Esophagus squamous epithelium (tissue), 5 donors: ENCODE data around the gene BBS9. TPM values are rescaled to one million over a fixed set of nuclear protein-coding genes. Genes with fewer than 3 reads are reported as not detected.

Experiments used
- DNase-seq: peaks from one replicate; lab custom pipeline; 2025; lab: John Stamatoyannopoulos, UW
- H3K27ac ChIP-seq, 4 donors: fragments of 200-600 bp; sonication (generic); one replicate each; pipeline ENCODE4 v1.5.1; 2016 to 2019; ENCODE audit warnings: mild to moderate bottlenecking in 1 of 4
- H3K27me3 ChIP-seq, 4 donors: fragments of 200-600 bp; sonication (generic); 1 replicate in 3 of 4; 2 replicates in 1 of 4; pipeline versions ENCODE4 v1.5.1 to v1.6.0; 2017 to 2021; ENCODE audit warnings: antibody characterized with exemption in 1 of 4
- H3K36me3 ChIP-seq, 3 donors: fragments of 200-600 bp; sonication (generic); one replicate each; pipeline ENCODE4 v1.5.1; 2016 to 2019
- H3K4me1 ChIP-seq, 3 donors: fragments of 200-600 bp; sonication (generic); one replicate each; pipeline ENCODE4 v1.5.1; 2017 to 2019
- H3K4me3 ChIP-seq, 4 donors: fragments of 200-600 bp; sonication (generic); 1 replicate in 3 of 4; 2 replicates in 1 of 4; pipeline ENCODE4 v1.5.1; 2016 to 2019; ENCODE audit warnings: mild to moderate bottlenecking in 2 of 4, moderate library complexity in 1 of 4
- H3K9me3 ChIP-seq, 3 donors: fragments of 200-600 bp; sonication (generic); one replicate each; pipeline ENCODE4 v1.5.1; 2016 to 2019
- CTCF ChIP-seq, 6 experiments: fragments of 450-650 bp in 4 of 6; fragments of 200-600 bp in 2 of 6; sonication (generic) in 2 of 6; IDR thresholded peaks; one replicate each; pipeline ENCODE4 v1.5.1; 2016 to 2019; ENCODE audit warnings: antibody characterized with exemption in 6 of 6, mild to moderate bottlenecking in 4 of 6, moderate library complexity in 4 of 6
- POLR2A ChIP-seq, 4 donors: fragments of 450-650 bp; IDR thresholded peaks; one replicate each; pipeline ENCODE4 v1.6.1; 2017; ENCODE audit warnings: antibody characterized with exemption in 4 of 4, mild to moderate bottlenecking in 4 of 4, moderate library complexity in 3 of 4
- WGBS, 2 donors: methylation state at CpG; one replicate each; pipeline ENCODE4 v1.1.5; 2018; 5-methylcytosine and 5-hydroxymethylcytosine counted together
- intact Hi-C: fragments of 100-400 bp; cut with DNase I; formaldehyde crosslinking; loops from one replicate; pipeline ENCODE4 v1.15.0; 2022
- total RNA-seq, 4 donors: library from RNA; depleted of rRNA; stranded (reverse); fragments of >200 nt; gene quantifications; one replicate each; pipeline ENCODE4 v1.1.0, GENCODE V29; 2016
- donor health status: DM: yes; HTN: yes; CAD: no.

Gene BBS9
- total RNA-seq, 4 donors from 2014 or later = 4.8 to 16.8 (median 7.6) TPM

- no peak for DNase-seq
- intact Hi-C loops = no loop called here
- WGBS, 2 donors = 96% methylated on average over 3 of the region's 3 CpGs
- TF ChIP-seq CTCF (IDR thresholded peaks at IDR 0.05) (no peak), POLR2A (IDR thresholded peaks at IDR 0.05) (no peak)
- H3K27me3 ChIP-seq = no peaks in the 10 kb centered on the region
- no peaks in the 10 kb centered on the region for H3K36me3 ChIP-seq
- H3K9me3 ChIP-seq = no peaks in the 10 kb centered on the region
- H3K4me3 ChIP-seq = no peak overlapping the region
- H3K4me1 ChIP-seq = peaks cover 0 to 15% (median 0%) of the 10 kb centered on the region in 3 donors
- H3K27ac ChIP-seq = no peak overlapping the region
Observed at GRCh38 chr7:33118383-33118782, 11.0 kb upstream of the BBS9 start.

GRCh38 chr7:33127085-33127484 is 2.3 kb upstream of the BBS9 start:
- H3K4me3 ChIP-seq = no peak overlapping the region
- H3K4me1 ChIP-seq = peaks cover 0 to 36% (median 8%) of the 10 kb centered on the region in 3 donors
- no peaks in the 10 kb centered on the region for H3K36me3 ChIP-seq
- 70 to 71% methylated on average over 2 of the region's 2 CpGs for WGBS, 2 donors
- H3K27me3 ChIP-seq = no peaks in the 10 kb centered on the region
- no peak for DNase-seq
- TF ChIP-seq CTCF (IDR thresholded peaks at IDR 0.05) = no peak
- H3K9me3 ChIP-seq = no peaks in the 10 kb centered on the region
- intact Hi-C loops = no loop called here
- H3K27ac ChIP-seq = no peak overlapping the region

GRCh38 chr7:33128631-33128989 is 754 bp upstream of the BBS9 start:
- H3K4me3 ChIP-seq = peak overlapping the region; percentile 44 to 87 (median 74)
- 0 to 2% methylated on average over 3 of the region's 3 CpGs for WGBS, 2 donors
- intact Hi-C loops = no loop called here
- H3K27ac ChIP-seq = peak overlapping the region; percentile 75 to 94 (median 91)
- H3K27me3 ChIP-seq = no peaks in the 10 kb centered on the region
- DNase-seq = no peak
- peaks cover 0 to 34% (median 8%) of the 10 kb centered on the region in 3 donors for H3K4me1 ChIP-seq
- H3K9me3 ChIP-seq = no peaks in the 10 kb centered on the region
- no peak for TF ChIP-seq CTCF (IDR thresholded peaks at IDR 0.05)
- TF ChIP-seq POLR2A (IDR thresholded peaks at IDR 0.05) = no peak
- H3K36me3 ChIP-seq = no peaks in the 10 kb centered on the region

GRCh38 chr7:33129806-33130153 is 416 bp downstream of the BBS9 start:
- TF ChIP-seq CTCF (IDR thresholded peaks at IDR 0.05) (no peak), POLR2A (IDR thresholded peaks at IDR 0.05) (no peak)
- 0 to 1% methylated on average over 9 to 11 of the region's 11 CpGs for WGBS, 2 donors

GRCh38 chr7:33130184-33130583 is 820 bp downstream of the BBS9 start:
- no peak for TF ChIP-seq POLR2A (IDR thresholded peaks at IDR 0.05)
- no peak for TF ChIP-seq CTCF (IDR thresholded peaks at IDR 0.05)
- WGBS, 2 donors = 7 to 12% methylated on average over 3 of the region's 3 CpGs

More at GRCh38 chr7:33129806-33130153, 416 bp downstream of the BBS9 start:
- no peaks in the 10 kb centered on the region for H3K36me3 ChIP-seq
- DNase-seq = no peak
- peaks cover 0 to 34% (median 8%) of the 10 kb centered on the region in 3 donors for H3K4me1 ChIP-seq
- no peaks in the 10 kb centered on the region for H3K27me3 ChIP-seq
- intact Hi-C loops = no loop called here
- peak overlapping the region; percentile 75 to 94 (median 91) for H3K27ac ChIP-seq
- H3K4me3 ChIP-seq = peak overlapping the region; percentile 44 to 87 (median 74)
- H3K9me3 ChIP-seq = no peaks in the 10 kb centered on the region

More at GRCh38 chr7:33130184-33130583, 820 bp downstream of the BBS9 start:
- H3K9me3 ChIP-seq = no peaks in the 10 kb centered on the region
- intact Hi-C loops = no loop called here
- H3K27ac ChIP-seq = no peak overlapping the region
- H3K27me3 ChIP-seq = no peaks in the 10 kb centered on the region
- DNase-seq = no peak
- peaks cover 0 to 34% (median 8%) of the 10 kb centered on the region in 3 donors for H3K4me1 ChIP-seq
- H3K4me3 ChIP-seq = peak overlapping the region; percentile 44 to 87 (median 74)
- H3K36me3 ChIP-seq = no peaks in the 10 kb centered on the region
